Natural killer cell (primary cell): Measurements from ENCODE around the gene LIN37. TPM values are rescaled to one million over a fixed set of nuclear protein-coding genes. Genes with fewer than 3 reads are reported as not detected.

Experiments
- ATAC-seq, 3 donors: fragments of 150-1000 bp in 2 of 3; fragments of 200-7000 bp in 1 of 3; cut with Tn5 transposase; 1 replicate in 1 of 3; 2 replicates in 2 of 3; pipeline ENCODE4 v1.10.0; 2021; ENCODE audit warnings: mild to moderate bottlenecking in 2 of 3, moderate library complexity in 2 of 3
- DNase-seq, 2 donors: peaks; one replicate each; pipeline versions ENCODE4 v3.0.0 to v3.0.0-alpha.2; 2013 to 2021; ENCODE audit warnings: mixed read lengths in 1 of 2
- H3K27ac ChIP-seq: one replicate; pipeline ENCODE4 v1.5.1; 2013; ENCODE audit warnings: mild to moderate bottlenecking, low read length
- H3K27me3 ChIP-seq: one replicate; pipeline ENCODE4 v1.6.1; 2013; ENCODE audit warnings: low read length; ENCODE audit not compliant: control insufficient read depth, insufficient read depth
- H3K36me3 ChIP-seq: one replicate; pipeline ENCODE4 v1.6.1; 2013; ENCODE audit warnings: low read length; ENCODE audit not compliant: control insufficient read depth, insufficient read depth
- H3K4me1 ChIP-seq: one replicate; pipeline ENCODE4 v1.6.1; 2013; ENCODE audit warnings: low read length; ENCODE audit not compliant: control insufficient read depth, insufficient read depth
- H3K4me3 ChIP-seq: one replicate; pipeline ENCODE4 v1.5.1; 2013; ENCODE audit warnings: low read length
- H3K9me3 ChIP-seq: one replicate; pipeline ENCODE4 v1.6.1; 2013; ENCODE audit warnings: low read length; ENCODE audit not compliant: control insufficient read depth, insufficient read depth
- H3K27ac Mint-ChIP-seq, 2 donors: one replicate each; pipeline ENCODE4 v1.8.0; 2022; ENCODE audit warnings: mild to moderate bottlenecking in 2 of 2, mixed read lengths in 2 of 2, moderate library complexity in 1 of 2
- H3K27me3 Mint-ChIP-seq, 2 donors: one replicate each; pipeline ENCODE4 v1.8.0; 2022; ENCODE audit warnings: low read depth in 2 of 2, mixed read lengths in 2 of 2
- H3K36me3 Mint-ChIP-seq: one replicate; pipeline ENCODE4 v1.8.0; 2022; ENCODE audit warnings: mixed read lengths
- H3K4me1 Mint-ChIP-seq, 2 donors: one replicate each; pipeline ENCODE4 v1.8.0; 2022; ENCODE audit warnings: mixed read lengths in 2 of 2
- H3K4me3 Mint-ChIP-seq: one replicate; pipeline ENCODE4 v1.8.0; 2022; ENCODE audit warnings: mild to moderate bottlenecking, moderate library complexity, mixed read lengths
- H3K9me3 Mint-ChIP-seq, 2 donors: one replicate each; pipeline ENCODE4 v1.8.0; 2022; ENCODE audit warnings: mixed read lengths in 2 of 2
- WGBS: methylation state at CpG from one replicate; pipeline ENCODE4 v1.1.7; 2013; ENCODE audit warnings: missing lambda C conversion rate; ENCODE audit not compliant: insufficient coverage; 5-methylcytosine and 5-hydroxymethylcytosine counted together
- intact Hi-C: fragments of 100-400 bp; cut with micrococcal nuclease; formaldehyde crosslinking; loops from one replicate; pipeline ENCODE4 v1.14.2; 2022
- total RNA-seq, 4 donors: library from RNA; stranded (reverse); fragments of 120-200 nt in 1 of 4; gene quantifications; one replicate each; pipeline versions ENCODE4 v1.2.3 to v1.2.4, GENCODE V29; 2013 to 2022
- TF ChIP-seq, protein P1 (sequence below): fragments of 200-600 bp; IDR thresholded peaks from one replicate; pipeline ENCODE4 v1.8.0; 2022; ENCODE audit warnings: antibody characterized with exemption

The LIN37 gene
- total RNA-seq, 3 donors from 2014 or later (not counting 1 experiment from before 2014, with no cell fraction given), result 16.7 to 22.1 (median 18.2) TPM

DNA sequence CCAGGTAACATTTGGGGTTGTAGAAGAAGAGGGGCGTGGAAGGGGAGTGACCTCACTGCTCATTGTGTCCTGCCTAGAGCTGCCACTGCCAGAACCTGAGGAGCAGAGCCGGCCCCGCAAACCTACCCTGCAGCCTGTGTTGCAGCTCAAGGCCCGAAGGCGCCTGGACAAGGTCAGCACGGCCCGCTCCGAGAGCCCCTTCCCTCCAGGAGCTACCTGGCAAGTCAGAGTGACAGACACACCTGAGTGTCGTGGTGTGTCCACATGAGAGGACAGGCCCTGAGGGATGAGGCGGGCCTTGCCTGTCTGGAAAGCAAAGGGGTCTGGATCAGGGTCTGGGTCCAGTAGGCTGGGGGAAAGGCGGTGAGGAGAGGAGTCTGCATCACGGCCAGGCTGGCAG, 23.8 kb upstream of the LIN37 start:
- WGBS, result 97% methylated on average over 10 of the region's 12 CpGs
- Mint-ChIP-seq H3K27me3 (no peaks in the 10 kb centered on the region), H3K36me3 (no peaks in the 10 kb centered on the region), H3K4me1 (peaks cover 6 to 31% of the 10 kb centered on the region in 2 donors), H3K9me3 (no peaks in the 10 kb centered on the region), H3K27ac (no peak overlapping the region), H3K4me3 (no peak overlapping the region)
- no peaks in the 10 kb centered on the region for H3K9me3 ChIP-seq
- H3K4me3 ChIP-seq, result no peak overlapping the region
- peaks cover under 1% of the 10 kb centered on the region for H3K4me1 ChIP-seq
- no peaks in the 10 kb centered on the region for H3K27me3 ChIP-seq
- TF ChIP-seq, protein P1, sequence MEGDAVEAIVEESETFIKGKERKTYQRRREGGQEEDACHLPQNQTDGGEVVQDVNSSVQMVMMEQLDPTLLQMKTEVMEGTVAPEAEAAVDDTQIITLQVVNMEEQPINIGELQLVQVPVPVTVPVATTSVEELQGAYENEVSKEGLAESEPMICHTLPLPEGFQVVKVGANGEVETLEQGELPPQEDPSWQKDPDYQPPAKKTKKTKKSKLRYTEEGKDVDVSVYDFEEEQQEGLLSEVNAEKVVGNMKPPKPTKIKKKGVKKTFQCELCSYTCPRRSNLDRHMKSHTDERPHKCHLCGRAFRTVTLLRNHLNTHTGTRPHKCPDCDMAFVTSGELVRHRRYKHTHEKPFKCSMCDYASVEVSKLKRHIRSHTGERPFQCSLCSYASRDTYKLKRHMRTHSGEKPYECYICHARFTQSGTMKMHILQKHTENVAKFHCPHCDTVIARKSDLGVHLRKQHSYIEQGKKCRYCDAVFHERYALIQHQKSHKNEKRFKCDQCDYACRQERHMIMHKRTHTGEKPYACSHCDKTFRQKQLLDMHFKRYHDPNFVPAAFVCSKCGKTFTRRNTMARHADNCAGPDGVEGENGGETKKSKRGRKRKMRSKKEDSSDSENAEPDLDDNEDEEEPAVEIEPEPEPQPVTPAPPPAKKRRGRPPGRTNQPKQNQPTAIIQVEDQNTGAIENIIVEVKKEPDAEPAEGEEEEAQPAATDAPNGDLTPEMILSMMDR, result no peak
- DNase-seq (no peak), ATAC-seq (no peak)
- no peak overlapping the region for H3K27ac ChIP-seq
- intact Hi-C loops, result no loop called here
- peaks cover 80% of the 10 kb centered on the region for H3K36me3 ChIP-seq

DNA sequence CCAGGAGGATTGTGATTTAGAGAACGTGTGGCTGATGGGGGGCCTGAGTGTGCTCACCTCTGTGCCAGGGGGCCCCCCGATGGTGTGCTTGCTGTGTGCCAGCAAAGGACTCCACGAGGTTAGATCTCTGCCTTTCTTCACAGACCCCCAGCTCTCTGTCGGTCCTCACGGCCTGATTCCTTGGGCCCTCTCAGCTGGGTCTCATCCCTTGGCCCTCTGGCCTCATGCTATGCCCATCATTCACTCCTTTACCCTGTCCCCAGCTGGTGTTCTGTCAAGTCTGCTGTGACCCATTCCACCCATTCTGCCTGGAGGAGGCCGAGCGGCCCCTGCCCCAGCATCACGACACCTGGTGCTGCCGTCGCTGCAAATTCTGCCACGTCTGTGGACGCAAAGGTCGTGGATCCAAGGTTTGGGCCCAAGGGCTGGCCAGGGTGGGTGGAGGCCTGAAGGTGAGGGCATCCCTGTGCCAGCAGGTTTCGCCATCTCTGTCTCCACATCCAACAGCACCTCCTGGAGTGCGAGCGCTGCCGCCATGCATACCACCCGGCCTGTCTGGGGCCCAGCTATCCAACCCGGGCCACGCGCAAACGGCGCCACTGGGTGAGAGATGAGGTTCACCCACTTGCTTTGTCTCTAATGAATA, 23.0 kb upstream of the LIN37 start:
- 96% methylated on average over 23 of the region's 23 CpGs for WGBS
- intact Hi-C loops, result no loop called here
- H3K4me3 Mint-ChIP-seq, result no peak overlapping the region
- Histone ChIP-seq H3K27ac (no peak overlapping the region), H3K27me3 (no peaks in the 10 kb centered on the region), H3K9me3 (no peaks in the 10 kb centered on the region), H3K4me1 (no peaks in the 10 kb centered on the region), H3K4me3 (no peak overlapping the region), H3K36me3 (peaks cover 84% of the 10 kb centered on the region)
- TF ChIP-seq, protein P1, result no peak
- H3K36me3 Mint-ChIP-seq, result no peaks in the 10 kb centered on the region
- DNase-seq (no peak), ATAC-seq (no peak)
- H3K27ac Mint-ChIP-seq, result no peak overlapping the region
- H3K9me3 Mint-ChIP-seq, result no peaks in the 10 kb centered on the region
- H3K27me3 Mint-ChIP-seq, result no peaks in the 10 kb centered on the region
- H3K4me1 Mint-ChIP-seq, result peaks cover 2 to 24% of the 10 kb centered on the region in 2 donors

GRCh38 chr19:35727053-35727955, 21.1 kb upstream of the LIN37 start:
- Histone ChIP-seq H3K27me3 (no peaks in the 10 kb centered on the region), H3K36me3 (peaks cover 95% of the 10 kb centered on the region), H3K9me3 (no peaks in the 10 kb centered on the region), H3K4me1 (no peaks in the 10 kb centered on the region), H3K4me3 (no peak overlapping the region), H3K27ac (no peak overlapping the region)
- TF ChIP-seq, protein P1, result no peak
- 96% methylated on average over 25 of the region's 25 CpGs for WGBS
- intact Hi-C loops, result no loop called here
- Mint-ChIP-seq H3K9me3 (no peaks in the 10 kb centered on the region), H3K27me3 (no peaks in the 10 kb centered on the region), H3K27ac (no peak overlapping the region), H3K36me3 (no peaks in the 10 kb centered on the region), H3K4me3 (no peak overlapping the region), H3K4me1 (peaks cover 0 to 9% of the 10 kb centered on the region in 2 donors)
- ATAC-seq (no peak), DNase-seq (no peak)
